Ascending aorta (tissue), 2 donors: Measurements from ENCODE around the gene EIF2AK2. TPM values are rescaled to one million over a fixed set of nuclear protein-coding genes. Genes with fewer than 3 reads are reported as not detected.

Source experiments
- DNase-seq, 2 donors: peaks; one replicate each; pipeline ENCODE4 v3.0.0-alpha.2; 2019; ENCODE audit warnings: low spot score in 2 of 2
- H3K27ac ChIP-seq, 2 donors: fragments of 200-600 bp; sonication (generic); one replicate each; pipeline ENCODE4 v1.5.1; 2016 to 2017; ENCODE audit warnings: mild to moderate bottlenecking in 1 of 2
- H3K27me3 ChIP-seq: fragments of 200-600 bp; sonication (generic); one replicate; pipeline ENCODE4 v1.5.1; 2017
- H3K36me3 ChIP-seq, 2 donors: fragments of 200-600 bp; sonication (generic); one replicate each; pipeline ENCODE4 v1.5.1; 2016
- H3K4me1 ChIP-seq, 2 donors: fragments of 200-600 bp; sonication (generic); one replicate each; pipeline ENCODE4 v1.5.1; 2016 to 2017; ENCODE audit warnings: mild to moderate bottlenecking in 1 of 2
- H3K4me3 ChIP-seq, 2 donors: fragments of 200-600 bp; sonication (generic); one replicate each; pipeline ENCODE4 v1.5.1; 2016 to 2017; ENCODE audit warnings: mild to moderate bottlenecking in 1 of 2
- H3K9me3 ChIP-seq, 2 donors: fragments of 200-600 bp; sonication (generic); one replicate each; pipeline ENCODE4 v1.5.1; 2016
- CTCF ChIP-seq, 3 experiments: fragments of 200-600 bp in 2 of 3; fragments of 450-650 bp in 1 of 3; sonication (generic) in 2 of 3; IDR thresholded peaks; one replicate each; pipeline ENCODE4 v1.5.1; 2016 to 2019; ENCODE audit warnings: antibody characterized with exemption in 3 of 3, mild to moderate bottlenecking in 1 of 3, moderate library complexity in 1 of 3
- intact Hi-C: fragments of 100-400 bp; cut with DNase I; formaldehyde crosslinking; loops from one replicate; pipeline ENCODE4 v1.15.1; 2023
- total RNA-seq: library from RNA; depleted of rRNA; stranded (reverse); fragments of >200 nt; gene quantifications from one replicate; pipeline ENCODE4 v1.1.0, GENCODE V29; 2016

Gene EIF2AK2
- total RNA-seq, 1 donor from 2014 or later = 10.6 TPM

- peaks cover 31 to 60% of the 10 kb centered on the region in 2 donors for H3K36me3 ChIP-seq
- intact Hi-C loops = no loop called here
- no peak overlapping the region for H3K27ac ChIP-seq
- no peak for TF ChIP-seq CTCF (IDR thresholded peaks at IDR 0.05)
- no peaks in the 10 kb centered on the region for H3K27me3 ChIP-seq
- H3K4me3 ChIP-seq = no peak overlapping the region
- peaks cover 0 to 5% of the 10 kb centered on the region in 2 donors for H3K4me1 ChIP-seq
- DNase-seq = no peak
- H3K9me3 ChIP-seq = no peaks in the 10 kb centered on the region
Measured at GRCh38 chr2:37100054-37100453, 56.7 kb downstream of the EIF2AK2 start.

GRCh38 chr2:37098416-37099118 lies 58.2 kb downstream of the EIF2AK2 start:
- H3K27me3 ChIP-seq = no peaks in the 10 kb centered on the region
- no peaks in the 10 kb centered on the region for H3K9me3 ChIP-seq
- H3K27ac ChIP-seq = no peak overlapping the region
- no peak for TF ChIP-seq CTCF (IDR thresholded peaks at IDR 0.05)
- peaks cover 45 to 73% of the 10 kb centered on the region in 2 donors for H3K36me3 ChIP-seq
- H3K4me1 ChIP-seq = peaks cover 0 to 2% of the 10 kb centered on the region in 2 donors
- no peak for DNase-seq
- intact Hi-C loops = no loop called here
- no peak overlapping the region for H3K4me3 ChIP-seq

GRCh38 chr2:37096568-37096967 lies 60.2 kb downstream of the EIF2AK2 start:
- intact Hi-C loops = no loop called here
- no peak for DNase-seq
- Histone ChIP-seq H3K27ac (no peak overlapping the region), H3K36me3 (peaks cover 46 to 80% of the 10 kb centered on the region in 2 donors), H3K4me1 (no peaks in the 10 kb centered on the region), H3K27me3 (no peaks in the 10 kb centered on the region), H3K9me3 (no peaks in the 10 kb centered on the region), H3K4me3 (no peak overlapping the region)
- TF ChIP-seq CTCF (IDR thresholded peaks at IDR 0.05) = no peak

- peaks cover 42 to 70% of the 10 kb centered on the region in 2 donors for H3K36me3 ChIP-seq
- H3K9me3 ChIP-seq = no peaks in the 10 kb centered on the region
- H3K4me1 ChIP-seq = no peaks in the 10 kb centered on the region
- H3K27ac ChIP-seq = no peak overlapping the region
- no peaks in the 10 kb centered on the region for H3K27me3 ChIP-seq
- no peak for TF ChIP-seq CTCF (IDR thresholded peaks at IDR 0.05)
- H3K4me3 ChIP-seq = no peak overlapping the region
- DNase-seq = no peak
- intact Hi-C loops = no loop called here
Measured at GRCh38 chr2:37091873-37092272, 64.9 kb downstream of the EIF2AK2 start.

- Histone ChIP-seq H3K9me3 (no peaks in the 10 kb centered on the region), H3K36me3 (peaks cover 33 to 52% of the 10 kb centered on the region in 2 donors), H3K27me3 (no peaks in the 10 kb centered on the region), H3K4me3 (no peak overlapping the region), H3K4me1 (no peaks in the 10 kb centered on the region), H3K27ac (no peak overlapping the region)
- TF ChIP-seq CTCF (IDR thresholded peaks at IDR 0.05) = no peak
- intact Hi-C loops = no loop called here
- no peak for DNase-seq
Measured at GRCh38 chr2:37090019-37090477, 66.7 kb downstream of the EIF2AK2 start.
